DOHH2 (cell line): ENCODE results near the gene CDK2.
A peak's percentile ranks its signal among the peaks of the same experiment; 100 is the strongest.

Source experiments
- H3F3A ChIP-seq: fragments of 200-600 bp; sonication (generic), shearing (Covaris generic); 2 replicates; pipeline ENCODE4 v1.6.0; 2016; ENCODE audit warnings: antibody characterized with exemption, mild to moderate bottlenecking; ENCODE audit not compliant: control insufficient read depth, insufficient read depth
- H3K27ac ChIP-seq: fragments of 200-600 bp; sonication (generic); 2 replicates; pipeline ENCODE4 v1.5.1; 2014; ENCODE audit warnings: low read depth, mild to moderate bottlenecking, low read length, moderate library complexity
- H3K27me3 ChIP-seq: fragments of 200-600 bp; sonication (generic); 2 replicates; pipeline ENCODE4 v1.6.1; 2014; ENCODE audit warnings: mild to moderate bottlenecking, low read length, mixed read lengths; ENCODE audit not compliant: control insufficient read depth
- H3K36me3 ChIP-seq: fragments of 200-600 bp; sonication (generic); 2 replicates; pipeline ENCODE4 v1.6.1; 2014; ENCODE audit warnings: mild to moderate bottlenecking, low read length, moderate library complexity, mixed read lengths; ENCODE audit not compliant: control insufficient read depth
- H3K4me1 ChIP-seq: fragments of 200-600 bp; sonication (generic); 2 replicates; pipeline ENCODE4 v1.6.1; 2014; ENCODE audit warnings: mild to moderate bottlenecking, low read length, mixed read lengths; ENCODE audit not compliant: control insufficient read depth
- H3K4me2 ChIP-seq: fragments of 200-600 bp; sonication (generic); 2 replicates; pipeline ENCODE4 v1.6.0; 2014; ENCODE audit warnings: mild to moderate bottlenecking, low read length, moderate library complexity
- H3K4me3 ChIP-seq: fragments of 200-600 bp; sonication (generic); 2 replicates; pipeline ENCODE4 v1.5.1; 2014; ENCODE audit warnings: mild to moderate bottlenecking, low read length, mixed read lengths
- H3K79me2 ChIP-seq: fragments of 200-600 bp; sonication (generic); 2 replicates; pipeline ENCODE4 v1.6.1; 2014; ENCODE audit warnings: mild to moderate bottlenecking, low read length, mixed read lengths; ENCODE audit not compliant: control insufficient read depth
- H3K9me2 ChIP-seq: fragments of 200-600 bp; sonication (generic); replicated peaks from 2 replicates; pipeline ENCODE4 v1.6.1; 2014; ENCODE audit warnings: mild to moderate bottlenecking, low read length, mixed read lengths; ENCODE audit not compliant: control insufficient read depth
- H3K9me3 ChIP-seq: fragments of 200-600 bp; sonication (generic); 2 replicates; pipeline ENCODE4 v1.6.1; 2014; ENCODE audit warnings: antibody characterized with exemption, low read length, mixed read lengths; ENCODE audit not compliant: control insufficient read depth, insufficient read depth
- H4K20me1 ChIP-seq: fragments of 200-600 bp; sonication (generic); 2 replicates; pipeline ENCODE4 v1.6.0; 2014; ENCODE audit warnings: low read depth, mild to moderate bottlenecking, antibody characterized with exemption, low read length, moderate library complexity; ENCODE audit not compliant: control insufficient read depth, insufficient read depth
- EZH2phosphoT487 ChIP-seq: fragments of 200-600 bp; sonication (generic); IDR thresholded peaks from 2 replicates; pipeline ENCODE4 v1.6.1; 2017; ENCODE audit warnings: borderline replicate concordance, mild to moderate bottlenecking, antibody characterized with exemption, low read length, moderate library complexity, mixed read lengths
- TF ChIP-seq, protein P1 (sequence below): fragments of 200-600 bp; sonication (generic); IDR thresholded peaks from one replicate; pipeline ENCODE4 v1.5.1; 2014; ENCODE audit warnings: antibody characterized with exemption, mild to moderate bottlenecking, low read depth, low read length; ENCODE audit not compliant: poor library complexity, severe bottlenecking

CDK2 gene

GRCh38 chr12:55965240-55965639 is 1.4 kb upstream of the CDK2 start:
- H3K27ac ChIP-seq: no peak overlapping the region
- H3F3A ChIP-seq: no peaks in the 10 kb centered on the region
- no peaks in the 10 kb centered on the region for H3K27me3 ChIP-seq
- H3K4me1 ChIP-seq: peaks cover 24% of the 10 kb centered on the region
- no peaks in the 10 kb centered on the region for H4K20me1 ChIP-seq
- no peaks in the 10 kb centered on the region for H3K9me2 ChIP-seq
- H3K36me3 ChIP-seq: peaks cover 31% of the 10 kb centered on the region
- H3K4me3 ChIP-seq: no peak overlapping the region
- TF ChIP-seq, protein P1, sequence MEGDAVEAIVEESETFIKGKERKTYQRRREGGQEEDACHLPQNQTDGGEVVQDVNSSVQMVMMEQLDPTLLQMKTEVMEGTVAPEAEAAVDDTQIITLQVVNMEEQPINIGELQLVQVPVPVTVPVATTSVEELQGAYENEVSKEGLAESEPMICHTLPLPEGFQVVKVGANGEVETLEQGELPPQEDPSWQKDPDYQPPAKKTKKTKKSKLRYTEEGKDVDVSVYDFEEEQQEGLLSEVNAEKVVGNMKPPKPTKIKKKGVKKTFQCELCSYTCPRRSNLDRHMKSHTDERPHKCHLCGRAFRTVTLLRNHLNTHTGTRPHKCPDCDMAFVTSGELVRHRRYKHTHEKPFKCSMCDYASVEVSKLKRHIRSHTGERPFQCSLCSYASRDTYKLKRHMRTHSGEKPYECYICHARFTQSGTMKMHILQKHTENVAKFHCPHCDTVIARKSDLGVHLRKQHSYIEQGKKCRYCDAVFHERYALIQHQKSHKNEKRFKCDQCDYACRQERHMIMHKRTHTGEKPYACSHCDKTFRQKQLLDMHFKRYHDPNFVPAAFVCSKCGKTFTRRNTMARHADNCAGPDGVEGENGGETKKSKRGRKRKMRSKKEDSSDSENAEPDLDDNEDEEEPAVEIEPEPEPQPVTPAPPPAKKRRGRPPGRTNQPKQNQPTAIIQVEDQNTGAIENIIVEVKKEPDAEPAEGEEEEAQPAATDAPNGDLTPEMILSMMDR: no peak
- no peak for TF ChIP-seq EZH2phosphoT487
- H3K79me2 ChIP-seq: peaks cover 19% of the 10 kb centered on the region
- peak overlapping the region; percentile 94; the same call in 1 of the 2 replicates for H3K4me2 ChIP-seq
- no peaks in the 10 kb centered on the region for H3K9me3 ChIP-seq

- H3K9me2 ChIP-seq: no peaks in the 10 kb centered on the region
- H3K36me3 ChIP-seq: peaks cover 38% of the 10 kb centered on the region
- TF ChIP-seq, protein P1: no peak
- no peak for TF ChIP-seq EZH2phosphoT487
- H3K4me3 ChIP-seq: peak within 1 kb of the TSS; percentile 90
- H3K27ac ChIP-seq: peak within 1 kb of the TSS; percentile 47
- no peaks in the 10 kb centered on the region for H3K27me3 ChIP-seq
- no peaks in the 10 kb centered on the region for H3F3A ChIP-seq
- peak within 1 kb of the TSS; percentile 94 for H3K4me2 ChIP-seq
- H3K4me1 ChIP-seq: peaks cover 24% of the 10 kb centered on the region
- H4K20me1 ChIP-seq: no peaks in the 10 kb centered on the region
- peaks cover 19% of the 10 kb centered on the region for H3K79me2 ChIP-seq
- H3K9me3 ChIP-seq: no peaks in the 10 kb centered on the region
Measured at GRCh38 chr12:55965941-55966407, 656 bp upstream of the CDK2 start, which contains the start of gene PMEL. Gene PMEL, minus strand, starts transcription at chr12:55966042. Its CDS starts 31 bp downstream, at chr12:55966011.

DNA sequence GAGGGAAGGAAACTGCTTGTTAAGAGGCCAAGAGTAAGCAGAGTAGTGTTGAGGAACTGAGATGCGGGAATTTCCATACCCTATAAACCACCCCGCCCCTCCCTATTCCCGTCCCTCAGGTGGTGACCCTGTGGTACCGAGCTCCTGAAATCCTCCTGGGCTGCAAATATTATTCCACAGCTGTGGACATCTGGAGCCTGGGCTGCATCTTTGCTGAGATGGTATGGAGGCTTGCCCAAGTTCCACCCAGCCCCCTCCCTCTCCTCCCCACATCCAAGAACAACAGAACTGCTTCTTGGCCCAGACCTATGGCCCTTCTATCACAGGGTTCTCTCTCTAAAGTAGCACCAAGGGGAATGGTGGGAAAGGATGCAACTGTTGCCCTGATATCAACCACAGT is 2.7 kb downstream of the CDK2 start:
- H3K4me1 ChIP-seq: peaks cover 38% of the 10 kb centered on the region
- H3K36me3 ChIP-seq: peaks cover 62% of the 10 kb centered on the region
- H3K79me2 ChIP-seq: peaks cover 22% of the 10 kb centered on the region
- no peaks in the 10 kb centered on the region for H4K20me1 ChIP-seq
- no peak overlapping the region for H3K4me3 ChIP-seq
- H3K9me3 ChIP-seq: no peaks in the 10 kb centered on the region
- no peaks in the 10 kb centered on the region for H3K27me3 ChIP-seq
- H3K9me2 ChIP-seq: no peaks in the 10 kb centered on the region
- H3K4me2 ChIP-seq: no peak overlapping the region
- TF ChIP-seq EZH2phosphoT487: no peak
- TF ChIP-seq, protein P1: no peak
- peaks cover 8% of the 10 kb centered on the region; the same call in 1 of the 2 replicates for H3F3A ChIP-seq
- no peak overlapping the region for H3K27ac ChIP-seq
